Thymus (tissue), 11 donors: Measurements from ENCODE around the gene PEX3. TPM values are rescaled to one million over a fixed set of nuclear protein-coding genes. Genes with fewer than 3 reads are reported as not detected.
"Not testable (repeated sequence)": the region's sequence is repeated elsewhere in the genome, so short reads cannot be mapped to it uniquely, and the experiment has no call there.

Experiments
- DNase-seq, 9 donors: peaks; one replicate each; pipeline ENCODE4 v3.0.0-alpha.2; 2013; ENCODE audit warnings: low spot score in 9 of 9, low read depth in 6 of 9, missing footprints in 1 of 9
- H3K27ac ChIP-seq, 2 donors: one replicate each; pipeline ENCODE4 v1.5.1; 2013; ENCODE audit warnings: control low read depth in 1 of 2, low read depth in 1 of 2, low read length in 1 of 2, mild to moderate bottlenecking in 1 of 2, moderate library complexity in 1 of 2
- H3K27me3 ChIP-seq, 2 donors: one replicate each; pipeline ENCODE4 v1.5.1; 2013; ENCODE audit warnings: low read length in 1 of 2; ENCODE audit not compliant: control insufficient read depth in 2 of 2, insufficient read depth in 1 of 2
- H3K36me3 ChIP-seq, 2 donors: one replicate each; pipeline ENCODE4 v1.5.1; 2013; ENCODE audit warnings: low read length in 1 of 2, mild to moderate bottlenecking in 1 of 2, moderate library complexity in 1 of 2; ENCODE audit not compliant: control insufficient read depth in 2 of 2, insufficient read depth in 2 of 2
- H3K4me1 ChIP-seq, 2 donors: one replicate each; pipeline ENCODE4 v1.5.1; 2013; ENCODE audit warnings: low read length in 2 of 2; ENCODE audit not compliant: control insufficient read depth in 2 of 2, insufficient read depth in 2 of 2
- H3K4me3 ChIP-seq, 2 donors: one replicate each; pipeline ENCODE4 v1.5.1; 2013; ENCODE audit warnings: low read length in 2 of 2, control low read depth in 1 of 2, mild to moderate bottlenecking in 1 of 2
- H3K9me3 ChIP-seq, 2 donors: one replicate each; pipeline ENCODE4 v1.5.1; 2013; ENCODE audit warnings: low read length in 1 of 2, mild to moderate bottlenecking in 1 of 2; ENCODE audit not compliant: control insufficient read depth in 2 of 2, insufficient read depth in 1 of 2
- WGBS: extraction: QIAGEN DNeasy Blood & Tissue Kit; methylation state at CpG from one replicate; pipeline ENCODE4 v1.1.7; 2013; 5-methylcytosine and 5-hydroxymethylcytosine counted together
- polyA plus RNA-seq: library from polyadenylated mRNA; stranded (reverse); fragments of 200-250 nt; gene quantifications from one replicate; pipeline ENCODE4 v1.2.3, GENCODE V29; 2013
- total RNA-seq: library from RNA; stranded (reverse); fragments of 120-200 nt; gene quantifications from one replicate; pipeline ENCODE4 v1.2.4, GENCODE V29; 2013
- donor health status: healthy.

Gene PEX3
- total and polyA plus RNA-seq, 2 donors, result 19.4 to 21.5 TPM

DNA sequence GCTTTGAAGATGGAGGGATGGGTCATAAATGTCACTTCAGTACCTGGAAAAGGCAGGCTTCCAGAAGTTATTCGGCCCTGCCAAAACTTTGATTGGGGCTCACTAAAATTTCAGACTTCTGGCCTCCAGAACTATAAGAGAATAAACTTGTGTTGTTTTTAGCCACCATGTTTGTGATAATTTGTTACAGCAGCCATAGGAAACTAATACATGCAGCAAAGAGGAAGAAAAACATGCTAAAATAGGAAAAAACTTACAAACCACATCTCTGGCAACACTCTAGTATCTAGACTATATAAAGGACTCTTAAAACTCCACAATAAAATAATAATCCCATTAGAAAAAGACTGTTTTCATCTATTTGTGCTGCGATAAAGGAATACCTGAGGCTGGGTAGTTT lies 9.6 kb upstream of the PEX3 start:
- peaks cover 0 to 13% of the 10 kb centered on the region in 2 donors for H3K36me3 ChIP-seq
- no peaks in the 10 kb centered on the region for H3K9me3 ChIP-seq
- no peaks in the 10 kb centered on the region for H3K27me3 ChIP-seq
- no peak for DNase-seq
- WGBS, result 98% methylated on average over 2 of the region's 2 CpGs
- no peak overlapping the region for H3K4me3 ChIP-seq
- H3K27ac ChIP-seq, result no peak overlapping the region
- no peaks in the 10 kb centered on the region for H3K4me1 ChIP-seq

DNA sequence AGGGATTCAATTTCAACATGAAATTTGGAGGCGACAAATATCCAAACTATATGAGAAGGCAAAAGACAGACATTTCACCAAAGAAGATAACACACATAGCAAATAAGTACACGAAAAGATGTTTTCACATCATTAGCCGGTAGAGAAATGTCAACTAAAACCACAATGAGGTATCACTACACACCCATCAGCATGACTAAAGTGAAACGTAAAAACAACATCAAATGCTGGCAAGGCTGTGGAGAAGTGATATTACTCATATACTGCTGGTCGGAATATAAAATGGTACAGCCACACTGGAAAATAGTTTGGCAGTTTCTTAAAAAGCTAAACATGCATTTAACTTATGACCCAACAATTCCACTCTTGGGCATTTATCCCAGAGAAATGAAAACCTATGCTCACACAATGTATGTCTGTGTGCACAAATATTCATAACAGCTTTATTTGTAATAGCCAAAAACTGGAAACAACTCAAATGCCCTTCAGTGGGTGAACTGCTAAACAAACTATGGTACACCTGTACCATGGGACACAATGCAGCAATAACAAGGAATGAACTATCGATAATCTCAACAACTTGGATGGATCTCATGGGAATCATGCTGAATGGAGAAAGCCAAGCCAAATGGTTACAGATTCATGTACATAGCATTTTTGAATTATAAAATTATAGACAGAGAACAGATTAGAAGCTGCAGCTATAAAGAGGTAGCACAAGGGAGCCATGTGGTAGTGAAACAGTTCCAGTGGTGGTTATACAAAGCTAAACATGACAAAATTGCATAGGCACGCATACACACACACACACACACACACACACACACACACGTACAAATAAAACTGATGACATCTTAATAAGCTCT lies 8.7 kb upstream of the PEX3 start:
- no peaks in the 10 kb centered on the region for H3K27me3 ChIP-seq
- peaks cover 0 to 7% of the 10 kb centered on the region in 2 donors for H3K36me3 ChIP-seq
- H3K27ac ChIP-seq, result no peak overlapping the region
- no peaks in the 10 kb centered on the region for H3K4me1 ChIP-seq
- no peaks in the 10 kb centered on the region for H3K9me3 ChIP-seq
- WGBS, result 94% methylated on average over 8 of the region's 8 CpGs
- DNase-seq, result peak in 1 of 9 donors; percentile 18
- H3K4me3 ChIP-seq, result no peak overlapping the region

DNA sequence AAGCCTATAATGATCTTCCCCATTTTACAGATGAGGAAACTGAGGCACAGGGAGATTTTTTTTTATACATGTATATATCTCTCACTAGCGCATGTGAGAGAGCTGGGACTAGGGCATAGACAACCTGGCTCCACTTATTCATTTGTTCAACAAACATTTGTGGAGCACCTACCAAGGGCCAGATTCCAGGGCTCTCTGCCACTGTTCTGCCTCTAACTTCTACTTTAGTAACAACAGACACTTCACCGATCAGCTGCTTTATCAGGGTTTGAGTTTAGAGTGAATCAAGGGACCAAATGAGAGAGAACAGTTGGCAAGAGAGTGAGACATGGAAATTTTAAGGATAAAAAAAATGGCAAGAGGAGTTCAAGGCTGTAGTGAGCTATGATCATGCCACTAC lies 7.5 kb upstream of the PEX3 start:
- H3K36me3 ChIP-seq, result peaks cover 0 to 7% of the 10 kb centered on the region in 2 donors
- H3K4me1 ChIP-seq, result no peaks in the 10 kb centered on the region
- H3K27me3 ChIP-seq, result no peaks in the 10 kb centered on the region
- no peak overlapping the region for H3K27ac ChIP-seq
- no peaks in the 10 kb centered on the region for H3K9me3 ChIP-seq
- no peak overlapping the region for H3K4me3 ChIP-seq
- no peak for DNase-seq
- WGBS, result 97% methylated on average over 2 of the region's 2 CpGs

DNA sequence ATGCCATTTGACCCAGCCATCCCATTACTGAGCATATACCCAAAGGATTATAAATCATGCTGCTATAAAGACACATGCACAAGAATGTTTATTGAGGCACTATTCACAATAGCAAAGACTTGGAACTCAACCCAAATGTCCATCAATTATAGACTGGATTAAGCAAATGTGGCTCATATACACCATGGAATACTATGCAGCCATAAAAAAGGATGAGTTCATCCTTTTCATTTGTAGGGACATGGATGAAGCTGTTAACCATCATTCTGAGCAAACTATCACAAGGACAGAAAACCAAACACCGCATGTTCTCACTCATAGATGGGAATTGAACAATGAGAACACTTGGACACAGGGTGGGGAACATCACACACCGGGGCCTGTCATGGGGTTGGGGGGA lies 2.7 kb upstream of the PEX3 start:
- H3K36me3 ChIP-seq, H3K4me3 ChIP-seq, DNase-seq, H3K27me3 ChIP-seq, H3K27ac ChIP-seq, H3K9me3 ChIP-seq: not testable (repeated sequence)
- WGBS, result 91% methylated on average over 2 of the region's 2 CpGs
- H3K4me1 ChIP-seq, result peaks cover 11 to 18% of the 10 kb centered on the region in 2 donors

DNA sequence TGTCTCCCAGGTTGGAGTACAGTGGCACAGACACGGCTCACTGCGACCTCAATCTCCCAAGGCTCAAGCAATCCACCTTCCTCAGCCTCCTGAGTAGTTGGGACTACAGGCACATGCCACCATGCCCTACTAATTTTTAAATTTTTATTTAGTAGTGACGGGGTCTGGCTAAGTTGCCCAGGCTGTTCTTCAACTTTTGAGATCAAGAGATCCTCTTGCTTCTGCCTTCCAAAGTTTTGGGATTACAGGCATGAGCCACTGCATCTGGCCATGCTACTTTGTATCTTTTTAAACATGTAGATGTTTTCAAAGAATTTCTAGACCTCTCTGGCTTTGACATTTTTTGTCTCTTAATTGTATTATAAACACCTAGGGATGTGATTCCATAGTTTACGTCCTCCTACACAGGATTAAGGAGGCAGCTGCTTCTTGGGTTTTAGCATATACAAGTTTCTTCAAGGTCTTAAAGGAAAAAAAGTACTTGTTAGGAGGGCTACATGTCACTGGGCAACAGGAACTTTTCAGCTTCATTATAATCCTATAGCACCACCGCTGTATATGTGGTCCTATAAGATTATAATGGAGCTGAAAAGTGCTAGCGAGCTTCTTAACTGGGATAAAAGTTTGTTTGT lies 1.4 kb upstream of the PEX3 start:
- WGBS, result 91% methylated on average over 6 of the region's 6 CpGs
- Histone ChIP-seq H3K27me3 (no peaks in the 10 kb centered on the region), H3K36me3 (no peaks in the 10 kb centered on the region), H3K9me3 (no peaks in the 10 kb centered on the region), H3K4me3 (peak overlapping the region; percentile 64 to 80), H3K4me1 (peaks cover 11 to 18% of the 10 kb centered on the region in 2 donors), H3K27ac (no peak overlapping the region)
- peak in 1 of 9 donors; percentile 3 for DNase-seq

DNA sequence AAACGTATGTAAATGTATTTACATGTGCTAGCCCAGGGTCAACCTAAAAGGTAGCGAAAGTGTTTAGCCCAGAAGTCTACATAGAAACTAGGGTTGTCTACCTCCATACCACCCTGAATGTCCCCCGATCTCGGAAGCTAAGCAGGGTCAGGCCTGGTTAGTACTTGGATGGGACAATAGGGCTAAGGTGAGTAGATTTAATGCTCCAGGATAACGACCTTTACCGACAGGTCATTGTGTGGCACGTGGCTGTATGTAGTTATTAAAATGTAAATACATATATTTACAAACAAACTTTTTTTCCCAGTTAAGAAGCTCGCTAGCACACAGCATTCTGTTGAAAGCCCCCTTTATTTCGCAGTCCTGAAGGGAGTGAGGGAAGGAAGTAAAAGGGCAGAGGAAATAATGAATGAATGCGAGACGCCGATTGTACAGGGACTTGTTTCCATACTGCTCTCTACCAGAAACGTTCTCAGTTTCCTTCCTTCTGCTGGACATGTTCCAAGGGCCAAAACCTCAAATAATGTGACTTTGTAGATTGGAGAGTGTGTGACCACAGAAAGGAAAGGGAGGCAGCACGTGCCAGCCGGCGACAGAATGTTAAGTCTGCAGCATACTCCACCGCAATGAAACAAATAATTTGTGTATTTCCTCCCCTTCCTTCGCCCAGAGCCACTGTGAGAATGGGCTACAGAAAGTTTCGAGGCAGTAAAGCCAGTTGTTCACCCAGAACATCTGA lies 722 bp upstream of the PEX3 start:
- Histone ChIP-seq H3K36me3 (no peaks in the 10 kb centered on the region), H3K4me3 (peak overlapping the region; percentile 64 to 80), H3K27ac (peak overlapping the region; percentile 80 to 83), H3K27me3 (no peaks in the 10 kb centered on the region), H3K9me3 (no peaks in the 10 kb centered on the region), H3K4me1 (peaks cover 11 to 18% of the 10 kb centered on the region in 2 donors)
- WGBS, result 10% methylated on average over 19 of the region's 19 CpGs
- peak in 8 of 9 donors; percentile 21 to 71 (median 40) for DNase-seq

DNA sequence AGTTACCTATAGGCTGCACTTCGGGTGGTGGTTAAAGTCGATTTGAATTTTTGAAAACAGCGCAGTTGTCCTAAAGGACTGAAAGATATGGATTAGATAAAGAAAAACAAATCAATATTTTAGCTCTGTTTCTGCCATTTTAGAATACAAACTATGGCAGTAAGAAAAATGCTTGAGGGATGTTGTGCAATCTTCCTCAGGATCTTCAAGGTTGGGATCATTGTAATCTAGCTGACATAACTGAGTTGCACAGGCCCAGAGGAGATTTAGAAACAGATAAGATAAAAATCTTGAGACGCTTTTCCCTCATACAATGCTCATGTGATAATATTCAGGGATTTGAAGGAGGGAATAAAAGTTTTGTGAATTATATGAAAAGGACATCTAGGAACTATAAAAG lies 926 bp downstream of the PEX3 start:
- 28% methylated on average over 4 of the region's 4 CpGs for WGBS
- Histone ChIP-seq H3K4me3 (peak overlapping the region; percentile 64 to 80), H3K27me3 (no peaks in the 10 kb centered on the region), H3K27ac (no peak overlapping the region), H3K36me3 (no peaks in the 10 kb centered on the region), H3K9me3 (no peaks in the 10 kb centered on the region), H3K4me1 (peaks cover 11 to 18% of the 10 kb centered on the region in 2 donors)
- peak in 1 of 9 donors; percentile 5 for DNase-seq

DNA sequence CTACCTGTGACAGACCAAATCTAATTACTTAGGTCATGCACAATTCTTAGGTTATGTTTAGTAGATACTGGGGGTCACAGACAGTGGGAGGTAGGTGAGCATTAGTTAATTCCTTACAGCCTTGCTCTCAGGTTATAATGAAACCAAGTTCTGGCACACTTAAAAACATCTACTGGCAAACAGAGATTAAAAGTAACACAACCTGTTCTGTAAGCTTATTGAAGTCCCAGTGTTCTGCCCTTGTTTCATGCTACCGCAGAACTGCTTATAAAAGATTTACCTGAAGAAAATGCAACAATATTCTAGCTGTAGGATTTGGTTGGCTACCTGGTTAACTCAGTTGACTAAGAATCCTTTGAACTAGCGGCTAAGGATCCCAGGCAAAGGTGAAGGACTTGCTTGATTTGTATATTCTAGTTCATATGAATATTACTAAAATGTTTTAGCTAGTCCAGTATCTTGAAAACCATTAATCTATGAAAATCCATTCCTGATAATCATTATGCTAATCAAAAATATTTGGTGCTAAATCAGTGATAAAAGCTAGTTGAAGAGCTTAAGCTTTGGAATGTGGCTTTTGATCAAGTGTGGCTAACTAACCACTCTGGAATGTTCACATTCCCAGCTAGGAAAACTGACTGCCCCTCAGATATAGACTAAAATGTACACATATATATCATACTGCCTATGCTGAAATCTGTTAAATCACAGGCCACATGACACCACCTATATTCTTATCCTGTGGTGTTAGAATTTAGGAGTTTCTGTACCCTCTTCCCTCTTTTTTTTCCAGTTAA lies 7.2 kb downstream of the PEX3 start:
- Histone ChIP-seq H3K9me3 (no peaks in the 10 kb centered on the region), H3K4me3 (no peak overlapping the region), H3K36me3 (peaks cover 0 to 10% of the 10 kb centered on the region in 2 donors), H3K27me3 (no peaks in the 10 kb centered on the region), H3K4me1 (no peaks in the 10 kb centered on the region), H3K27ac (no peak overlapping the region)
- 97% methylated on average over 2 of the region's 2 CpGs for WGBS
- no peak for DNase-seq
